GM12891 (cell line): ENCODE data around the gene ZFP36.

Source experiments
- PAX5 ChIP-seq: IDR thresholded peaks from 2 replicates; pipeline ENCODE4 v1.6.1; 2011; ENCODE audit warnings: low read length, moderate library complexity, mild to moderate bottlenecking; ENCODE audit not compliant: insufficient read depth, severe bottlenecking
- POLR2AphosphoS5 ChIP-seq: IDR thresholded peaks from 2 replicates; pipeline ENCODE4 v1.6.1; 2011; ENCODE audit warnings: low read depth, low read length, control low read depth

GRCh38 chr19:39410831-39411080, 4.1 kb downstream of the ZFP36 start:
- 0 out of 2 replicates have a peak, but pooled peaks have one; percentile 18 for TF ChIP-seq POLR2AphosphoS5
- no peak for TF ChIP-seq PAX5
